HepG2 (cell line): Measurements from ENCODE around the gene ESRRB. TPM values are rescaled to one million over a fixed set of nuclear protein-coding genes. Genes with fewer than 3 reads are reported as not detected.

ENCODE experiments used
- ATAC-seq: fragments of 200-7000 bp; cut with Tn5 transposase; 3 replicates; pipeline ENCODE4 v1.9.1; 2020; ENCODE audit warnings: mild to moderate bottlenecking, moderate library complexity
- BruUV-seq: library from RNA; stranded (reverse); fragments of 400-500 nt; replicated peaks from 2 replicates; lab custom pipeline; 2021; lab: Mats Ljungman, UMichigan
- CTCF ChIA-PET: fragments of 300-600 bp; formaldehyde crosslinking; extraction: SDS; loops from one replicate; lab custom pipeline; 2021; ENCODE audit warnings: low total read pairs, inconsistent platforms, low intra/inter-chr PET ratio; lab: Yijun Ruan, JAX
- POLR2A ChIA-PET: fragments of 350-600 bp; sonication (Branson Sonifier 250); formaldehyde crosslinking; loops from one replicate; lab custom pipeline; 2020; ENCODE audit warnings: antibody characterized with exemption, inconsistent platforms; lab: Yijun Ruan, JAX
- DNase-seq: peaks from one replicate; pipeline ENCODE4 v3.0.0-alpha.2; 2015; ENCODE audit warnings: low spot score
- FAIRE-seq: peaks from 3 replicates; lab custom pipeline; 2011; peaks lifted over from hg19 to GRCh38; lab: Jason Lieb, UNC
- H2AFZ ChIP-seq: one replicate; pipeline ENCODE4 v1.6.1; 2011; ENCODE audit warnings: low read length, inconsistent platforms
- H3K27ac ChIP-seq: fragments of 300-600 bp; 3 replicates; pipeline ENCODE4 v1.8.0; 2011; ENCODE audit warnings: mixed run types, mild to moderate bottlenecking, mixed read lengths, low read length, inconsistent platforms; ENCODE audit not compliant: insufficient read depth; ENCODE audit errors: extremely low read length
- H3K27me3 ChIP-seq, 2 experiments: fragments of 200-600 bp in 1 of 2; 2 replicates in 1 of 2; 3 replicates in 1 of 2; pipeline versions ENCODE4 v1.6.0 to v1.8.0; 2011; ENCODE audit warnings: low read length in 2 of 2, mild to moderate bottlenecking in 2 of 2, moderate library complexity in 2 of 2, inconsistent platforms in 1 of 2; ENCODE audit not compliant: insufficient read depth in 2 of 2, control insufficient read depth in 1 of 2
- H3K36me3 ChIP-seq, 2 experiments: fragments of 200-600 bp in 1 of 2; replicated peaks in 1 of 2; 2 replicates in 1 of 2; 3 replicates in 1 of 2; pipeline versions ENCODE4 v1.5.1 to v1.8.0; 2011; ENCODE audit warnings: low read length in 2 of 2, inconsistent platforms in 1 of 2; ENCODE audit not compliant: insufficient read depth in 2 of 2, control insufficient read depth in 1 of 2
- H3K4me1 ChIP-seq: 2 replicates; pipeline ENCODE4 v1.5.1; 2012; ENCODE audit warnings: low read length, inconsistent platforms; ENCODE audit not compliant: insufficient read depth
- H3K4me2 ChIP-seq: 2 replicates; pipeline ENCODE4 v1.6.0; 2011; ENCODE audit warnings: low read depth, low read length, inconsistent platforms
- H3K4me3 ChIP-seq, 3 experiments: fragments of 200-600 bp in 1 of 3; sonication (generic), shearing (Covaris generic) in 1 of 3; replicated peaks in 1 of 3; 2 replicates each; pipeline ENCODE4 v1.5.1; 2011 to 2016; ENCODE audit warnings: low read length in 3 of 3, inconsistent platforms in 2 of 3, low read depth in 2 of 3, mild to moderate bottlenecking in 2 of 3, control low read depth in 1 of 3, mixed read lengths in 1 of 3; ENCODE audit not compliant: insufficient read depth in 1 of 3
- H3K79me2 ChIP-seq: one replicate; pipeline ENCODE4 v1.6.1; 2011; ENCODE audit warnings: low read length, inconsistent platforms; ENCODE audit not compliant: insufficient read depth
- H3K9ac ChIP-seq: 2 replicates; pipeline ENCODE4 v1.6.0; 2011; ENCODE audit warnings: mild to moderate bottlenecking, low read depth, low read length, inconsistent platforms; ENCODE audit not compliant: insufficient read depth
- H3K9me3 ChIP-seq: 2 replicates; pipeline ENCODE4 v1.5.1; 2012; ENCODE audit warnings: mild to moderate bottlenecking, low read length
- H4K20me1 ChIP-seq: 2 replicates; pipeline ENCODE4 v1.6.0; 2011; ENCODE audit warnings: inconsistent platforms, mild to moderate bottlenecking, low read length, moderate library complexity; ENCODE audit not compliant: insufficient read depth
- CTCF ChIP-seq: sonication (generic); formaldehyde crosslinking; IDR thresholded peaks from 2 replicates; pipeline ENCODE4 v1.5.0; 2020; ENCODE audit warnings: mild to moderate bottlenecking, missing genetic modification reagents, moderate library complexity
- MED1 ChIP-seq: sonication (generic); formaldehyde crosslinking; IDR thresholded peaks from 2 replicates; pipeline ENCODE4 v1.4.0; 2020; ENCODE audit warnings: missing genetic modification reagents
- NBN ChIP-seq: fragments of 450-650 bp; conservative IDR thresholded peaks from 2 replicates; pipeline ENCODE4 v1.6.1; 2017
- NR2F1 ChIP-seq, 2 experiments: fragments of 450-650 bp in 1 of 2; formaldehyde crosslinking in 1 of 2; IDR thresholded peaks; 2 replicates each; pipeline versions ENCODE4 v1.5.0 to v1.6.1; 2016 to 2020; ENCODE audit warnings: mild to moderate bottlenecking in 1 of 2, missing compliant biosample characterization in 1 of 2, missing genetic modification reagents in 1 of 2, moderate library complexity in 1 of 2
- RFXAP ChIP-seq: sonication (generic); formaldehyde crosslinking; IDR thresholded peaks from 2 replicates; pipeline ENCODE4 v1.4.0; 2020; ENCODE audit warnings: missing genetic modification reagents, borderline replicate concordance
- ZNF749 ChIP-seq: sonication (generic); formaldehyde crosslinking; IDR thresholded peaks from 2 replicates; pipeline ENCODE4 v1.8.0; 2022; ENCODE audit warnings: mild to moderate bottlenecking, missing genetic modification reagents, moderate library complexity, borderline replicate concordance
- ZNF816 ChIP-seq: sonication (generic); formaldehyde crosslinking; IDR thresholded peaks from 2 replicates; pipeline ENCODE4 v1.8.0; 2022; ENCODE audit warnings: missing genetic modification reagents, mild to moderate bottlenecking, borderline replicate concordance
- WGBS: methylation state at CpG from one replicate; pipeline ENCODE4 v1.1.6; 2017; ENCODE audit warnings: low lambda C conversion rate; 5-methylcytosine and 5-hydroxymethylcytosine counted together
- in situ Hi-C: cut with HindIII; loops from 2 replicates; pipeline ENCODE4 v1.10.0; 2017; ENCODE audit warnings: low pct_unique_long_range_greater_than_20kb; ENCODE audit not compliant: extremely low pct_ligation_motif_present
- intact Hi-C: fragments of 100-400 bp; cut with micrococcal nuclease; formaldehyde crosslinking; loops from one replicate; pipeline ENCODE4 v1.10.0; 2022; ENCODE audit not compliant: unreplicated experiment
- polyA plus RNA-seq, 8 experiments: library from polyadenylated mRNA; depleted of rRNA in 3 of 8; stranded (reverse) in 7 of 8; unstranded in 1 of 8; fragments of >200 nt; fragmentation: Illumina TruSeq in 4 of 8; extraction: Trizol in 4 of 8; gene quantifications; 2 replicates each; pipeline versions ENCODE4 v1.2.1 to v1.2.3, GENCODE V29; 2011 to 2016; ENCODE audit warnings: low read depth in 4 of 8, missing spikeins in 1 of 8, mixed read lengths in 1 of 8; ENCODE audit not compliant: insufficient read depth in 1 of 8
- total RNA-seq, 5 experiments: library from RNA; depleted of rRNA; stranded (reverse); fragments of >200 nt; fragmentation: Illumina TruSeq; extraction: Trizol; gene quantifications; 2 replicates each; pipeline ENCODE4 v1.2.3, GENCODE V29; 2016; ENCODE audit warnings: low read depth in 1 of 5

The ESRRB gene
- total and polyA plus RNA-seq, 2 of the 13 experiments (the other 11 are each of a cell fraction or from before 2014, with no cell fraction given), result 0.04 to 0.33 TPM

- ATAC-seq (peak; percentile 29; the same call in 1 of the 3 replicates), DNase-seq (no peak), FAIRE-seq (no peak)
- Histone ChIP-seq H3K4me3 (no peak overlapping the region), H3K27me3 (no peaks in the 10 kb centered on the region), H3K36me3 (no peaks in the 10 kb centered on the region), H3K79me2 (no peaks in the 10 kb centered on the region), H3K9ac (no peak overlapping the region), H3K4me2 (no peak overlapping the region), H3K9me3 (no peaks in the 10 kb centered on the region), H4K20me1 (no peaks in the 10 kb centered on the region), H3K27ac (no peak overlapping the region), H2AFZ (no peak overlapping the region), H3K4me1 (no peaks in the 10 kb centered on the region)
- WGBS, result 66% methylated on average over 13 of the region's 16 CpGs
- intact Hi-C loops, result no loop called here
- in situ Hi-C loops, result no loop called here
- TF ChIP-seq ZNF816 (CRISPR knock-in tag) (no peak), NR2F1 (CRISPR knock-in tag; IDR thresholded peaks at IDR 0.05) (no peak), RFXAP (CRISPR knock-in tag) (no peak), ZNF749 (CRISPR knock-in tag) (no peak), NBN (no peak)
- ChIA-PET POLR2A (no interaction called here), CTCF (no interaction called here)
- BruUV-seq, result no TSS peak
Observed at GRCh38 chr14:76337635-76338545, 38.0 kb upstream of the ESRRB start.

GRCh38 chr14:76339728-76340615 lies 36.0 kb upstream of the ESRRB start:
- WGBS, result 74% methylated on average over 23 of the region's 24 CpGs
- Histone ChIP-seq H3K4me2 (no peak overlapping the region), H3K4me3 (no peak overlapping the region), H3K27ac (no peak overlapping the region), H3K9ac (no peak overlapping the region), H3K79me2 (no peaks in the 10 kb centered on the region), H2AFZ (no peak overlapping the region), H3K36me3 (no peaks in the 10 kb centered on the region), H4K20me1 (no peaks in the 10 kb centered on the region), H3K27me3 (no peaks in the 10 kb centered on the region), H3K4me1 (no peaks in the 10 kb centered on the region), H3K9me3 (no peaks in the 10 kb centered on the region)
- ATAC-seq (no peak), FAIRE-seq (no peak), DNase-seq (no peak)
- intact Hi-C loops, result no loop called here
- in situ Hi-C loops, result no loop called here
- ChIA-PET POLR2A (no interaction called here), CTCF (no interaction called here)
- no TSS peak for BruUV-seq
- TF ChIP-seq CTCF (CRISPR knock-in tag), result no peak
- TF ChIP-seq MED1 (CRISPR knock-in tag), result no peak
